T-helper 2 cell treated with Interferon-gamma antibody and Interleukin-4, amounts not matched to agents 5 μg/mL and 100 μg/mL, for 36 hours (primary cell): ENCODE results near the gene SULT2B1.
A peak's percentile ranks its signal among the peaks of the same experiment; 100 is the strongest.

Experiments
- DNase-seq: peaks from one replicate; pipeline ENCODE4 v3.0.0; 2021; ENCODE audit warnings: low spot score
- H3K27ac Mint-ChIP-seq: one replicate; pipeline ENCODE4 v1.8.0; 2021; ENCODE audit warnings: mild to moderate bottlenecking, mixed read lengths
- H3K27me3 Mint-ChIP-seq: one replicate; pipeline ENCODE4 v1.8.0; 2021; ENCODE audit warnings: low read depth, mixed read lengths
- H3K36me3 Mint-ChIP-seq: one replicate; pipeline ENCODE4 v1.8.0; 2021; ENCODE audit warnings: low read depth, mixed read lengths
- H3K4me1 Mint-ChIP-seq: one replicate; pipeline ENCODE4 v1.8.0; 2021; ENCODE audit warnings: low read depth, mixed read lengths
- H3K4me3 Mint-ChIP-seq: one replicate; pipeline ENCODE4 v1.8.0; 2022; ENCODE audit warnings: mild to moderate bottlenecking, moderate library complexity, mixed read lengths
- H3K9me3 Mint-ChIP-seq: one replicate; pipeline ENCODE4 v1.8.0; 2021; ENCODE audit warnings: mixed read lengths

Gene SULT2B1

DNA sequence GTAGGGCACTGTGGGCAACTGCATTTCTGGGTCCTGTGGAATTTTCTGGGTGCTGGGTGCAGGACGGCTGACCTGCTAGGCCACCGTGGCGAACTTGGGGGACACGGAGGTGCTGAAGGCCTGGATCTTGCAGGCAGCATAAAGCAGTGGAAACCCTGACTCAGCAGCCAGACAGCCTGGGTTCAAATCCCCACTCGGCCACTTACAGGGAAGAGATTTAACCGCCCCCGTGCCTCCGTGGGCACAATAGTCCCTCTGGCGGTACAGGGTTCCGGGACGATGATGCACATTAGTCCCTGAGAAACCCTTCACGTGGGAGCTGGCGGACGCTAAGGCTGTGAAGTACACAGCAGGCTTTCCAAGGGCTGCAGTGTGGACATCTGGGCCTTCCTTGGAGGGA is 59.9 kb downstream of the SULT2B1 start:
- no peak for DNase-seq
- Mint-ChIP-seq H3K4me1 (peaks cover 10% of the 10 kb centered on the region), H3K4me3 (no peak overlapping the region), H3K36me3 (peaks cover 18% of the 10 kb centered on the region), H3K27me3 (no peaks in the 10 kb centered on the region), H3K9me3 (no peaks in the 10 kb centered on the region), H3K27ac (no peak overlapping the region)

DNA sequence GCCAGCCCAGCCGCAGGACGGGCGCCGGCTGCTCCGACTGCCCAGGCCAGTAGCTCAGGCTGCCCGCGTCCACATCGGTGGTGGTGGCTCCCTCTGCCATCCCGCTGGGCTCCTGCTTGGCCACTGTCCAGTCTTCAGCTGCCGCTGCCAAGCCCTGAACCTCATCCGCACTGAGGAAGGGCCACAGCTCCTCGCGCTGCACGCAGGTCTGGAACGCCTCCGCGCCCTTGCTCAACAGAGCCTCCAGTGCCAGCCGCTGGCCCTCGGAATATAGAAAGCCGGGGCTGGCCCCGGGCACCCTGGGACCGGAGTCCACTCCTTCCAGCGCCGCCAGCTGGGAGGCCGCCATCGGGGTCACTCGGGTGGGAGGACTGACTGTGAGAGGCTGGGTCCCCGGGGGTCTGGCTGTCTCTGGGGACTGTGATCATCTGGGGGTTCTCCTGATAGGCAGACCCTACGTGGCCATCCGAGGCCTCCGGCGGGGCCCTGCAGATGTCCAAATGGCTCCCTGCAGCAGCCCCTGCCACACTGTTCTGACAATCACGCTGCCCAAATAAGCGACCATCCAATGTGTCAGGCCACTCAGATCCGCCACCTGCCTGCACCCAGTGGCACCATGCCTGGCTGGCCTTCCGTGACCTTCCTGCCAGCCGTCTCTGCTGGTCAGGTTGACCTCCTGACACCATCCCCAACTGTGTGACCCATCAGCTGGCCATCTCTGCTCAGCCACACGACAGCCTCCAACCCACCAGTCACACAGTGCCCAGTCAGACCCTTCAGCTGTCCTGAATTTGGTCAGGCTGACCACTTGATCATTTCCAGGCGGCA is 61.3 kb downstream of the SULT2B1 start:
- H3K4me3 Mint-ChIP-seq: no peak overlapping the region
- peaks cover 32% of the 10 kb centered on the region for H3K36me3 Mint-ChIP-seq
- H3K27ac Mint-ChIP-seq: no peak overlapping the region
- no peak for DNase-seq
- no peaks in the 10 kb centered on the region for H3K27me3 Mint-ChIP-seq
- no peaks in the 10 kb centered on the region for H3K9me3 Mint-ChIP-seq
- H3K4me1 Mint-ChIP-seq: peaks cover 15% of the 10 kb centered on the region

DNA sequence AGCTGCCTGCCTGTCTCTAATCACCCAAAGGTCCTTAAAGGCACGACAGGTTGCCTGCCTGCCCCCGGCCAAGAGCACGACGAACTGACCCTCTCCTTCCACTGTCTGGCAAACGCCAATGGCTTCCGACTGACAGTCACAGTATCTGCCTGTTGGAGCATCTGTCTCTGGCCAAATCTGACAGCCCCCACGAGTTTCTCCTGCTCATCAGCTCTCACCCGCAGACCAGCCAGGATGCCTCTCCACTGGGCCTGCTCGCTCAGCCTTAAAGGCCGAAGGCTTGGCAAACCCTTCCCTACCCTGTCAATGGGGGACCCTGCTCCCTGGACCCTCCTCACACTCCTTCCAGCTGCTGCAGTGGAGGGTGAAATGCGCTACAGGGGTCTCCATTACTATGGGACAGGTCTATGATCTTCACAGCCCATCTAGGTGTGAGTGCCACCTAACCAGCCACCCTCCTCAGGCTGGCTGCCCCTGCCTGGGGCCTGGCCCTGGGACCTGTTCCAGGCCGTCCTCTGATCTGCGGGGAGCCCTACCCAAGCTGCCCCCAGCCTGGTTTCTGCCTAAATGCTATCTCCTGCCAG is 62.0 kb downstream of the SULT2B1 start:
- Mint-ChIP-seq H3K9me3 (no peaks in the 10 kb centered on the region), H3K36me3 (peaks cover 37% of the 10 kb centered on the region), H3K4me1 (peaks cover 13% of the 10 kb centered on the region), H3K27ac (no peak overlapping the region), H3K4me3 (no peak overlapping the region), H3K27me3 (no peaks in the 10 kb centered on the region)
- no peak for DNase-seq

DNA sequence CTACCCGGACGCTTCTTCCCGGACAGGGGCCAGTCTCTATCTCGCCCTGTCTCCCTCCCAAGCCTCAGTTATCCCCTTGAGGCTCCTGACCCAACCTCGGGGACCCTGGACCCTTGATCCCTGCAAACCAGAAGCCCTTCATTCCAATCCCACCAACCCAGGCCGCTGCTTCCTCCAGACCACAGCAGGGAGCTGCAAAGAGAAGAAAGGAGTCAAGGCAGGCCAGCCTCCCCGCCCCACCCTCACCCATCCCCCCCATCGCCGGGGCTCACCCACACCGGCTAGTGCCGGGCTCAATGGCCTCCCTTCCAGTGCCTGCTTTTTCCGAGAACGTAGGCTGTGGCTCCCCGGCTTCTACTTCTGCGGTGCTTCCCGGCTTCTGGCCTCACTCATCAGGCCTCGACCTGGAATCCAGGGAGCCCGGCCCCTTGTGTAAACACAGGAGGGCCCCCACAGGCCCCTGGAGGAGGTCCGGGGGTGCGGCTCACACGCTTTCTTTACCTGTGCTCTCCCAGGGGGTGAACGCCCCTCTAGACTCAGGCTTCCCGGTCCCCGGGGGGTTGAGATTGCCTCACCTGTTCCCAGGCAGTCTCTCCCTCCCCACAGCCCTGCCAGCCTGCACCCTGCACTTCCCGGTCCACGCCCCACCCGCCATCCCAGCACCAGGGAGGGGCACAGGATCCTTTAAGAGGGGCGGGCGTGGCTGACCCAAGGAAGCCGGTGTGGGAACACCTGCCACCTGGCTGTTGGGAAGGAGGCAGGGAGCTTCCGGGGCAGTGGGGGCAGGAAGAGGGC is 62.7 kb downstream of the SULT2B1 start, which contains the start of gene FAM83E:
FAM83E (minus strand) TSS at position 641 of the 795 bp plus-strand sequence. CDS start 1,704 bp downstream, outside the sequence.
- H3K27ac Mint-ChIP-seq: peak within 1 kb of the TSS; percentile 49
- DNase-seq: no peak
- H3K27me3 Mint-ChIP-seq: no peaks in the 10 kb centered on the region
- H3K36me3 Mint-ChIP-seq: peaks cover 39% of the 10 kb centered on the region
- H3K4me1 Mint-ChIP-seq: peaks cover 15% of the 10 kb centered on the region
- no peaks in the 10 kb centered on the region for H3K9me3 Mint-ChIP-seq
- peak within 1 kb of the TSS; percentile 12 for H3K4me3 Mint-ChIP-seq

DNA sequence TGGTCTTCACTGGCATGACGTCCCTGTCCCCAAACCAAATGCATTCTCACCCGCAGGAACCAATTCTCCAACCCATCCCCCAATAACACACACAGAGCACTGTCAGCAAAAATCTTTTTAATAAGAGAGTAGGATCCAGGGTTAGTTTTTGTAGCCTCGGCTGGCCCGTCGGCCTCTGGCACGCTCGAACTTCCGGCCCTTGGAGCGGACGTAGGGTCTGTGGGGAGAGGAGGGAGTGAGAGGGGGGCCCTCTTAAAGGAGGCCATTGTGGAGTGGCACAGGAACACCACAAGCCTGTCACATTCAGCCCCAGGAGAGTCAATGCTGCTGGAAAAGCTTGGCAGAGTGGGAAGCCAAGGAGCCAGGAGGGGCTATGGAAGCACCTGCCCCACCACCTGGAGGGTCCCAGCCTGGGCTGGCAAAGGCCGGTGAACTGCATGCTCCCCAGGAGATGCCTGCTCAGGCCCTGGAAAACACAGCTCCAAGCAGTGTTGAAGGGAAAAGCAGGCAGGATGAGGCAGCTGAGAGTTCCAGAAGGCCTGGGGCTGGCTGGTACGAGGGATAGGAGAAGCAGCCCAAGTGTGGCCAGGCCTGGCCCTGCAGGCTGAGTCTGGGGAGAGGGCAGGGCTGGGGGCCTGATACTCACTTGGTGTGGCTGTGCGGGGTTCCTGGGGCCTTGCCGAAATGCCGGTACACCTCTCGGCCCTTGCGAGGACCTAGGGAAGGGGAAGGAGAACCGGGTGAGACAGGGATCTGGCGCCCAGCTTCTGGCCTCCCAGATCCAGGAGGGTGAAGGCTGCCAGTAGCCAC is 63.5 kb downstream of the SULT2B1 start:
- no peak for DNase-seq
- peaks cover 43% of the 10 kb centered on the region for H3K36me3 Mint-ChIP-seq
- H3K4me3 Mint-ChIP-seq: peak overlapping the region; percentile 12
- no peaks in the 10 kb centered on the region for H3K27me3 Mint-ChIP-seq
- H3K27ac Mint-ChIP-seq: peak overlapping the region; percentile 49
- H3K4me1 Mint-ChIP-seq: peaks cover 23% of the 10 kb centered on the region
- H3K9me3 Mint-ChIP-seq: no peaks in the 10 kb centered on the region

DNA sequence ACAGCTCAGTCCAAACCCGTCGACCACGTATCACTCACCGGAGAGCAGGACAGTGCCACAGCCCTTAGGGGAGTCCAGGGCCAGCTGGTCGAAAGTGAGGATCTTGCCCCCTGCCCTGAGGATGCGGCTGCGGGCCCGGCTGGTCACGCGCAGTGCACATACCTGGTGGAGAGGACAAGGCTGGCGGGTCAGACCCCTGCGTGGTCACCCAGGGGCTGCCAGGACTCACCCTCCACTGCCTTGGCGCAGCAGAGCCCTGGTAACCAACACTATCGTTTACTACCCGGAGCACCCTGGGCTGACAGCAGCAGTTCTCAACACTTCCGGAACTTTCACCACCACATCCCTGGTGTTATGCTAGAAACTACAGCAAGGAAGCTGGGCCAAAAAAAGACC is 64.1 kb downstream of the SULT2B1 start:
- peaks cover 43% of the 10 kb centered on the region for H3K36me3 Mint-ChIP-seq
- H3K4me1 Mint-ChIP-seq: peaks cover 23% of the 10 kb centered on the region
- peak overlapping the region; percentile 63 for H3K27ac Mint-ChIP-seq
- peak overlapping the region; percentile 97 for H3K4me3 Mint-ChIP-seq
- H3K27me3 Mint-ChIP-seq: no peaks in the 10 kb centered on the region
- no peak for DNase-seq
- H3K9me3 Mint-ChIP-seq: no peaks in the 10 kb centered on the region

DNA sequence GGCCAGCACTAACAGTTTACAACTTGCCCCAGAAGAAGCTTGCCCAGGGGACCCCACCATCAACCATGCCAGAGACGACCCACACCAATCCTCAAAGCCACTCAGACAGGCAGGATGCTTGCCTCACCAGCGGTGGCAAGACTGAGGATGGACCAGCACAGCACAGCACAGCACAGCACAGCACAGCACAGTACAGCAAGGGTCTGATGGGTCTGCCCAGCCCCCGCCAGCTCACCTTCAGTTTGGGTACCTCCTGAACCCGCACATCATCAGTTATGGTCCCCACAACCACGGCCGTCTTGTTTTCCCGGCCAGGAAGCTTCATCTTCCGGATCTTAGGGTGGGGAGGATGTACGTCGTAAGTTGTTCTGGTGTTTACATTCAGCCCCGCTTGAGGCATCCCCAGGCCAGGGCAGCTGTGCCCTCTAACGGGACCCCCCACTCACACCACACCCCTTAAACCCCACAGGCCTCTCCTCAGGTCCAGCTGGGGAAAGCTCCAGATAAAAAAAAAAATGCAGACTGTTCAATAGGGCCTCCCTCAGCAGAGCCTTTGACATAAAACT is 64.6 kb downstream of the SULT2B1 start:
- peak overlapping the region; percentile 97 for H3K4me3 Mint-ChIP-seq
- H3K4me1 Mint-ChIP-seq: peaks cover 23% of the 10 kb centered on the region
- H3K9me3 Mint-ChIP-seq: no peaks in the 10 kb centered on the region
- H3K27ac Mint-ChIP-seq: peak overlapping the region; percentile 63
- DNase-seq: no peak
- H3K36me3 Mint-ChIP-seq: peaks cover 45% of the 10 kb centered on the region
- no peaks in the 10 kb centered on the region for H3K27me3 Mint-ChIP-seq

DNA sequence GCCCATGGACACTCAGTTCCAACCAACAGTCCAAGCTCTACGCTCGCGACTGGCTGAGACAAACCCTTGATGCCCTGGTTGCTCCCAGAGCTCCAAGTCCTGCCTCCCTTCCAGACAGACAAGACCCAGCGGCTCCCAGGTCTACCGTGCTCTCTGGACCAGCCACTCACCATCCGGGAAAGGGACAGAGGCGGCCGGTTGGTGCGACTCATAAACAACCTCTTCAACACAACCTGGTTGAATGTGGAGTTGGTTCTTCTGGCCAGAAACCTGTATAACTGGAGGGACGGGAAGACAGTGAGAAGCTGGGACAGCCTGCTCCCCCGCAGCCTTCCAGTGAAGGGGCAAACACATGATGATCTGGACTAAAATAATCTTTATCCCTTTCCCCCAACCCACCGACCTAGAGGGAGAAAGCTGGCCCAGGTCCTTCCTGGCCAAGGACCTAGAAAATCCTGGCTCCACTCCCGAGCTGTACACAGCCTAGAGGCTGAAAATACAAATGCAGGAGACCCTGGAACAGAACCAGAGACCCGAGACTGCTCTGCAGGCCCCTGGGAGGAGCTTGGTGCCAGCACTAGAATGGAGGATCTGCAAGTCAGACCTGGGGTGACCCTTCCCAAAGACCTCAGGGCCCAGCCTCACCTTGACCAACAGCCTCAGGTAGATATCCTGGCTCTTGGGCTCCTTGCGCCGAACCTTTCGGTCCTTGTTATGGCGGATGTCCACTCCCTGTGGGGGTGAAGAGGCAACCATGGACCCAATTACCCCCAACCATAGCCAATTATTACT is 65.4 kb downstream of the SULT2B1 start:
- Mint-ChIP-seq H3K9me3 (no peaks in the 10 kb centered on the region), H3K4me3 (peak overlapping the region; percentile 97), H3K4me1 (peaks cover 25% of the 10 kb centered on the region), H3K27me3 (no peaks in the 10 kb centered on the region), H3K27ac (peak overlapping the region; percentile 99), H3K36me3 (peaks cover 49% of the 10 kb centered on the region)
- no peak for DNase-seq

DNA sequence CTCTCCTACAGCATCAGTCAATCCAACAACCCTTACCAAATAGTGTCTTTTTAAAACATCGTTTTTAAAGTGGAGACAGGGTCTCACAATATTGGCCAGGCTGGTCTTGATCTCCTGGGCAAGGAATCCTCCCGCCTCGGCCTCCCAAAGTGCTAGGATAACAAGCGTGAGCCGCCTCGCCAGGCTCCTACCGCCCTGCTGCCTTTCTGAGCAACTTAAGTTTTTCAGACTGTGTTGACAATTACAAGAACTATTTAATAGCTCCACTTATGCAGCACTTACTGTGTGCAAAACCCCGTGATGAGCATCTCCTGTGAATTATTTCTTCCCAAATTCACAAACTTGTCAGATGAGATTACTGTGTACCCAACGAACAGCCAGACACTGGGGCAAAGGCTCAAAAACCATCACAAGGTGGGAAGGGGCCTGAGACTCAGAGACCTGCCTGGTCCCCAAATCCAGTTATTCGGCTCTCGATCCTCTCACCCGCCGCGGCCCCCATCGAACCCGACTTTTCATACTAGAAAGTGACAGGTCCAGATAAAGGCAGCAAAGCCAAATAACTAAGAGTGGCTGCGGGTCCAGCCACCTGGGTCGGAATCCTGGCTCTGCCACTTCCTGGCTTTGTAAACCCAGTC is 66.4 kb downstream of the SULT2B1 start:
- Mint-ChIP-seq H3K36me3 (peaks cover 53% of the 10 kb centered on the region), H3K4me1 (peaks cover 28% of the 10 kb centered on the region), H3K9me3 (no peaks in the 10 kb centered on the region), H3K27ac (peak overlapping the region; percentile 99), H3K4me3 (peak overlapping the region; percentile 97), H3K27me3 (no peaks in the 10 kb centered on the region)
- no peak for DNase-seq

DNA sequence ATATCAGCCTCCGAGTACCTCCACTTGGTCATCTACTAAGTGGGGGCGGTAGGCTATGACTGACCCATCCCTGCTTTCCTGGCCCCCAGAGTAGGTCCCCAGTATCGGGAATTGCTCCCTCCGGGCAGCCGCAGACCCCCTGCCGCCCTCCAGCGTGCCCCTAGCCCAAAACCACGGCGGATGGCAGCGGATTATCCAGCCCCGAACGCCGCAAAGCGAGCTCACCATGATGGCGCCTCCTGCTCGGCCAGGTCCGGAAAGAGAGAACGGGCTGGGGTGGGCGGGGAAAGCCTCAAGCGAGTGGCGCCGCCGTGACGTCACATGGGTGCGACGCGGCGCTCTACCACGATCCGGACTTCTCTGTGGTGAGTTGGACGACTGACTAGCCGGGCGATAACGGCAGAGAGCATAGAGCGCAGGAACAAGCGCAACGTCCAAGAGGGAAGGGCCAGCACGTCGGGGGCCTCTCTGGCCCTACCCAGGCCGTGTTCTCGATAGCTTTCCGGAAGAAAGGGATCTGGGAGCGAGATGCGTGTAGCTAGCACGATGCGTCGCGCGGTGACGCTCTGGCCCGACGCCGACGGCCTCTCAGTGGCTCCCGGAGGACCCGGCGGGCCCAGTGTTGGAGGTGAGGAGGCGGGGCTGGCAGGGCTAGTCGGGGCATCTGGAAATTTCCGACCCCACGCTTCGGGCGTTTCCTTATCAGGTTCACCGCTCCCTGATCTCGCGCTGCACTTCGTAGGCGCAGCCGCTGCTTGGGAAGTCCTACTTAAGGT is 67.1 kb downstream of the SULT2B1 start, which contains the start of the genes RPL18 and SPHK2:
RPL18 (minus strand) TSS at position 263 of the 776 bp plus-strand sequence; CDS start at position 228, 35 bp downstream.
SPHK2 (plus strand) TSS at position 591 of the 776 bp plus-strand sequence. CDS start 1,009 bp downstream, outside the sequence.
- H3K4me3 Mint-ChIP-seq: peak within 1 kb of the TSS; percentile 97
- H3K4me1 Mint-ChIP-seq: peaks cover 34% of the 10 kb centered on the region
- H3K36me3 Mint-ChIP-seq: peaks cover 59% of the 10 kb centered on the region
- no peaks in the 10 kb centered on the region for H3K9me3 Mint-ChIP-seq
- H3K27me3 Mint-ChIP-seq: no peaks in the 10 kb centered on the region
- peak within 1 kb of the TSS; percentile 99 for H3K27ac Mint-ChIP-seq
- DNase-seq: peak; percentile 98

DNA sequence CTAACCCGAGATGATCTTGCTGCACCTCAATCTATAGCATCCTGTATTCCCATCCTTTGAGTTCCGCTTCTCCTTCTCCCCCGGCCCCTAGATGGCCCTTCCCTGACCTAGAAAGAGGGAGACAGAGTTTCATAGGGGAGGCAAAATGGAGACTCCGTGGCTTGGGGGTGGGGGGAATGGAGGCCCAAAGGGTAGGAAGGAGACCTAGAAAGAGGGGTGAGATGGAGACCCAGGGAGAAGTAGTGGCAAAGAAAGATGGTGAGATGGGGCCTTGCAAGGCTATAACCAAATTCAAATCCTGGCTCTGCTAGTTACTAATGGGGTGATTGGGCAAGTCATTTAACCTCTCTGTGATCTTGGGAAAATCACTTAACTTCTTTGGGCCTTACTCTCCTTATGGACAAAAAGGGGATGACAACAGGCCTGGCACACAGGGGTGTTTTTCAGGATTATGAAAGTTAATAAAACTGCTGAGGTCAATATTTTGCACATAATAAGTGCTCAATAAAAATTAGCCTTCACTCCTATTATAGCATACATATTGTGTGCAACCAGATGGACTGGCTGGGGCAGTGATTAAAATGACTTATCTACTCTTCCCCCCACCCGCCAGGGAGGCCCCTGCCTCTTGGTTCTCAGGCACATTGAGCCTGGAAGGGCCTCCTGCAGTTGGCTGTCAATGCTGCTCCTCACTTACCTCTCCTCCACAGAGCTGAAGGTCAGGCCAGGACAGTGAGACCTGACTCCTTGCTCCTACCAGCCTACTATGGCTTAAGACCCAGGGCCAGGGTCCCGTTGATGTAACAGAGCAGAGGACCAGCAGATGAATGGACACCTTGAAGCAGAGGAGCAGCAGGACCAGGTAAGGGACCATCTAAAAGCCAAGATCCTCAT is 68.0 kb downstream of the SULT2B1 start:
- Mint-ChIP-seq H3K27me3 (no peaks in the 10 kb centered on the region), H3K4me3 (peak overlapping the region; percentile 97), H3K4me1 (peaks cover 39% of the 10 kb centered on the region), H3K9me3 (no peaks in the 10 kb centered on the region), H3K36me3 (peaks cover 59% of the 10 kb centered on the region), H3K27ac (peak overlapping the region; percentile 99)
- DNase-seq: no peak
